ENCODE results near the gene CELF1.

The CELF1 gene

DNA sequence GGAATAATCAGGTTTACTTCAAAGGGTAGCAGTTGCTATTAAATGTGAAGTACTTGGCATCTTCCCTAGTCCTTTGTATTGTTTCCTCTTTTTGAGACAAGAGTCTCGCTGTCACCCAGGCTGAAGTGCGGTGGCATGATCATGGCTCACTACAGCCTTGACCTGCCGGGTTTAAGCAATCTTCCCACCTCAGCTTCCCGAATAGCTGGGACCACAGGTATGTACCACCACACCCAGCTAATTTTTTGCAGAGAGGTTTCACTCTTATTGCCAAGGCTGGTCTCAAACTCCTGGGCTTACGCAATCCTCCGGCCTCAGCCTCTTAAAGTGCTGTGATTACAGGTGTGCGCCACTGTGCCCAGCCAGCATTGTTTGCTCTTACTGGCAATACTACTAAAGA is 67.8 kb downstream of the CELF1 start:
- DNase-seq (ENCODE audit: low spot score) = no peak

DNA sequence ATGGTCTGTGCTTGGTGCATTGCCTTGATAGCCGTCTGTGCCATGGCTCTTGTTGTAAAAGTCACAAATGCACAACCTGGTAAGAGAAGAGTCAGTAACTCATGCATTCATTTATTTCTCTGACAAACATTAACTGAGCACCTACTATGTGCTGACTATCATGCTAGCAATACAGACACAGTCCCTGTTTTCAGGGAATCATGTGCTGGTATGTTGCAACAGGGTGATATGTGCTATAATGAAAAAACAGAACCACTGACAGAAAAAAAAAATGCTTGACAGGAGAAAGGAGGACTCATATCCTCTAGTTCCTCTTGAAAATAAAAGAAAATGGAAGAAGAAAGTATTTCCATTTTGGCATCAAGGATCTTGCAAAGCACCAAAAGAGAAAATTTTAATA is 69.5 kb downstream of the CELF1 start:
- no peak for DNase-seq (ENCODE audit: low spot score)

DNA sequence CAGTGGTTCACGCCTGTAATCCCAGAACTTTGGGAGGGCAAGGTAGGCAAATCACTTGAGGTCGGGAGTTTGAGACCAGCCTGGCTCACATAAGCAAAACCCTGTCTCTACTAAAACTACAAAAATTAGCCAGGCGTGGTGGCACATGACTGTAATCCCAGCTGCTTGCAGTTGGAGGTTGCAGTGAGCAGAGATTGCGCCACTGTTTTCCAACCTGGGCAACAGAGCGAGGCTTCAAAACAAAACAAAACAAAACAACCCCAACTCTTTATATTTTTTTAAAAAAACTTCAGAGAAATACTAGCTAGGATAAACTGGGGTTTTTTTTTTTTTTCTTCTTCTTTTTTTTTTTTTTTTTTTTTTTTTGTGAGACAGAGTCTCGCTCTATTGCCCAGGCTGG is 72.2 kb downstream of the CELF1 start:
- no peak for DNase-seq (ENCODE audit: low spot score)

DNA sequence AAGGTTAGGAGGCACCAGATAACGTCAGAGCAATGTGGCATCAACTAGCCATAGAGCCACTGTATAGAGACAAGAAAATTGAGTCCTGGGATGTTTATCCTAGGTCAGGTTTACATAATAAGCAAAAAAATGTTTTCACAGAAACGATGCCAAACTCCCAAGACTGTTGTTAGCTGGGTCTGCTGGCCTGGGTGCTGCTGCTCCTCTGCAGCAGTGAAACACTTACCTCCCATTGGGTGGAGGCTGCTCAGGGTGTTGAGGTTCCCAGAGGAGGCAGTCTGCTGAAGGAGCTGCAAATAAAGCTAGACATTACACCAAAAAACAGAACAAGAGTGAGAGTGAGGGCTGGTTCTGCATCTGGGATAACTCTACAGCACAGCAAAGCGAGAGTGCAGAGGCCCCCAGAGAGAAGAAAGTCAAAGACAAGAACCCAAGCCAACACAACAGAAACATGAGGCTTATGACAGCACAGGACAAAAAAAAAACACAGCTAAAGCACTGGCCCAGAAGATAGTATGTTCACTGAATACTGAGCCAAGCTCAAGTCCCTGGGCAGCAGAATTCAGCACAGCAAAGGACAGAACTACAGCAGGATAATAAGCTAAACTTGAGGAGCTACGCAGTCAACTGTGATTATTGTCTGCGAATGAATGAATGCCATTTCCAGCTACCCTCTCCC is 74.1 kb downstream of the CELF1 start:
- DNase-seq (ENCODE audit: low spot score) = no peak

DNA sequence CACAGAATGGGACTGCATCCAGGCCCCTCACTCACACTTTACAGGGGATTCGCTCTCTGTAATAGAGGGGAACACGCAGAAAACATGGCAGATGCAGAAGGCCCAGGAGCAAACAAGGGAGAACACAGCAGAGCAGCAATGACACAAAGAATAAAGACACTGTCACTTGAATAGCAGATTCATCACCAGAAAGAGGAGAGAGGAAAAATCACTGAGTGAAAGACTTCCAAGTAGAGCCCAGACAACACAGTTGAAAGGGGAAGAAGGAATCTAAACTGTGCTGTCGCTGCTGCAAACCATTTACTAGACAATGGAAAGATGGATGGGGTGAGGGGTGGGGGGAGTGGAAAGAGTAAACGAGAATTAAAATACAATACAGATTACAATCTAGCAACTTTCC is 75.2 kb downstream of the CELF1 start:
- no peak for DNase-seq (ENCODE audit: low spot score)

DNA sequence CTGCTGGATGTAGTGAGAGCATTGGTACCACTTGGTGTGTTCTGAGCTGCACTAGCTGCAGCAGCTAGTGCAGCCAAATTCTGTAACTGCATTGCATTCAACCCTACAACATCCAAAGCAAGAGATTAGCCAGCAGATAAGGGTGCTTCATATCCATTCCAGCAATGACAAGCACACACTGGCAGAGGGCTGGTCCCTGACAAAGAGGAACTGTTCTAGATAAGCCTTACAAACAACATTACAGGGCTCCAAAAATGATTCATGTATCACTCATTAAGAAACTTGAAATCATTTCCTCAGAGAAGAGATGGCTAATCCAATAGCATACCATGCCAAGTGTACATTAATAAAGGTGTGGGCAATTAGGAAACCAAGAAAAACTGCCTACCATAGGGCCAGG is 75.6 kb downstream of the CELF1 start:
- DNase-seq (ENCODE audit: low spot score) = peak; percentile 17

DNA sequence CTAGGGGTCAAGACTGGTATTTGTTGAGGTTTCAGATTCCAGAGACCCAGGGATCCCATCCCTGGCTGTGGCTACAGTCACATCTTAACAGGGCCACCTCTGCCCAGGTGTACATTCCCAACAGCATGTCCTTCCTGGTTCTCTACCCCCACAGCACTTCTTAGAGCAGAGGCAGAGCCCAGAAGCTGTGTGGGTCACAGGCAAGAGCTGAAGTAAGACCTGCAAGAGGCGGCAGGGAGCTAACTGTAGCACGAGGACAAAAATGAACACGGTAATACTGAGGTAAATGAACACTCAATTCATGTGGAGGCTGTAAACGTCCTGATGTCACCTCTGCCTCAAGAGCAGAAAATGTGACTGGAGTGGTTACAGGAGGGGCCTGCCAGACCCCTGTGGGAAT is 82.3 kb downstream of the CELF1 start:
- DNase-seq (ENCODE audit: low spot score) = no peak

DNA sequence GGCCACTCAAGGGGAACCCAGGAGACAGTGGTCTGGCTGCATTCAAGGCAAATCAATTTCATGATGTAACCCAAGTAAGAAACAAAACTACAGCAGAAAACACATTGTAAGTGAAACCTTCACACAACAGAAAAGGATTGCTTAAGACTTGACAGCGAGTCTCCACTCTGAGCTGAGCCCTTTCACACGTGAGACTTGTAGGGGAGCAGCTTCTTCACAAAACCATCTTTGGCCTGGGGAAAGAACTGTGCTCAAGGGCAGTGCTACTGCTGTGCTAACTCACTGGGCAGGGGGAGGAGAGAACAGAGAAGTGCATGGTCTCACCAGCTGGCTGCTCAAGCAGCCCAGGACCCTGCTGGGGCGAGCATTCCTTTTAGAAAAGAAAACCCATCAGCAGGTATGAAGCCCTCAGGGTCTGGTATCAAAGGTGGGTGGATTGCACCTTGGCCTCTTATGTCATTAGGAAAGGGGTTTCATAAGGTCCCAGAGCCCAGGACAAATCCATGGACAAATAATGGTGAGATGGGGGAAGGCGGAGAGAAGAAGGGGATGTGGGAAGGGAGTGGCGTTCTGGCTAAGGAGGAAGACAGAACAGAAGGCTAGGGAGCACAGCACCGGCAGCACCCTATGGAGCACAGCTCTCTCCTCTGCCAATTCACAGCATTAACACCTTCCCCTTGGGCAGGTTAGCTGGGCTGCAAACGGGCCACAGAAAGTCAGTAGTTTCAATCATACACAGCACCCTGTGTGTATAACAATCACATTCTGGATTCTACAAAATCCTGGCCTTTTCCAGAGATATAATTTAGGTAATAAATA is 83.4 kb downstream of the CELF1 start:
- DNase-seq (ENCODE audit: low spot score) = no peak

DNA sequence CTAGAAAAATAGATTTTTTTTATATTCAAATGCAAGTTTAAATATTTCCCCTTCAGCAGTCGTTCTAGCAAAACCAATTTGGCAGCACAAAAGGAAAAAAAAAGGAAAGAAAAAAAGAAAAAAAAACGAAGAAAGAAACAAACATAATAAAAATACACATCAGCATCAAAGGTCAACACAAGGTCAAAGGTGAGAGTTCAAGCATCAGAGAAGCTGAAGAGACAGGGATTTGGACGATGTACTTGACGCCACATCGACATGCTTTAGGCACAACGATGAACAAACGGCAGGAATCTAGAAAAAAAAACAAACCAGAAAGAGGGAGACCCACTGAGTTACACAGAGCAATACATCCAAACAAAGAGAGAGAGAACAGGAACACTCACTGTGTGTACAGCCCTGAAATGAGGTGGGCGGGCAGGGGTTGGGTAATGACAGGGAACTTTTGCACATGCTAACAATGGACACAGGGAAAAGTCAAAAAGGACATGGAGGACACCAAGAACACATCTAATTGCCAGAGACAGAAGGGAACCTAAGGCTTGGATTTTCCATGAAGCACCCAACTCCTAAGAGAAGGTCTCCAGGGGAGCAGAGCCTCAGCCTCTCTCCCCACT is 84.2 kb downstream of the CELF1 start:
- no peak for DNase-seq (ENCODE audit: low spot score)

DNA sequence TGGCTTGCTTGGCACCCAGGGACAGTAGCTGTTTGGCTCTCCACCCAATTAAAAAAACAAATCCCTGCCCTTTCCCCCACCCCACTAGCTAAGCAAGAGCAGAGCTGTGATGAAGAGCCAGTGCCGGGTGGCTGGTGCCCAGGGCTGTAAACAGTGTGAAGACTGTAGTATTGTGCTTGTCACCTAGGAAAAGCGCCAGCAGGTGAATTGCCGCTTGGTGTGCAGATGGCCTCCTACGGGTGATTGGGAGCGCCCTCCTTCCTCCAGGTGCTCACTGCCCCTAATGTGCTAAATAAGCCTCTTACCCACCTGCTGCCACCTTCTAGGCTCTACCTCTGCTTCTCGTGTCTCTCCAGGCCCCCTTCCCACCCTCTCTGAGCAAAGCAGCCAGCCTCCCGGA is 85.6 kb downstream of the CELF1 start:
- DNase-seq (ENCODE audit: low spot score) = no peak

DNA sequence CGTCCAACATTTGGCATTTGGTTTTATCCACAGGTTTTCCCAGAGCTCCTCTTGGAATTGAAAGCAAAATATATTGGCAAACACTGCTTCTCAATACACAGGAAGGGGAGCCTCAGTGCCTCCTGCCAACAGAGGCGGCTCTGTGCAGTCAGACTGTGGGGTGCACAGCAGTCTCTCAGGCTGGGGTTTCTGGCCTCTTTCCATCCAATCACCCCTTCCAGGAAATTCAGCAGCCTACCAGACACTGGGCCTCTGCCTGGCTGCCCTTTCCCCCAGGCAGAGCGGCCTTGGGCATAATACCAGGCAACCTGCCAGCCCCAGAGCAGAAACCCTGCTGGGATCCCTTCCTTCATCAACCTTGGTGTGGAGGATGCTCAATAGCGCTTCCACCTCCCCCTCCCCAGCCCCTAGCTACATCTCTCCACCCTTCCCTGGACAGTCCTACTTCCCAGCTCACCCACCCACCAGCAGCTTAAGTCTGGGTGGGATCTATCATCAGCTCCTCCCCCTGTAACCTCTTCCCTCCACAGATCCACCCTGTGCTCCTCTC is 86.2 kb downstream of the CELF1 start:
- peak; percentile 40 for DNase-seq (ENCODE audit: low spot score)

DNA sequence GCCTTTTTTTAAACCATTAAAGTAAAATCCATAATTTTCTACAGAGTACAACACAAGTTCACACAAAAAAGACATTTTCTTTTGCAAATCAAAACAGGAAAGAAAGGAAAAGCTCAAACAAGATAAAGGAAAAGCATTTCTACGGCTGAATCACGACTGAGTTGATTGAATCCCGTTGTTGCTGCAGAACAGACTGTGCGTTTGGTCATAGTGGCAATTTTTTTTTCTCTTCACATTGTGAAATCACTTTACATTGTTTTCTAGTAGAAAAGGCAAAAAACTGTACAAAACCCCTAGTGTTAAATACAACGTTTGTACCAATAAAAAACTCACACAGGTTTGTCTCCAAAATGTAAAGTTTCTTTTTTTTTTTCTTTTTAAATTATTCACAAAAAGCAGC is 86.7 kb downstream of the CELF1 start:
- DNase-seq (ENCODE audit: low spot score) = peak; percentile 50

DNA sequence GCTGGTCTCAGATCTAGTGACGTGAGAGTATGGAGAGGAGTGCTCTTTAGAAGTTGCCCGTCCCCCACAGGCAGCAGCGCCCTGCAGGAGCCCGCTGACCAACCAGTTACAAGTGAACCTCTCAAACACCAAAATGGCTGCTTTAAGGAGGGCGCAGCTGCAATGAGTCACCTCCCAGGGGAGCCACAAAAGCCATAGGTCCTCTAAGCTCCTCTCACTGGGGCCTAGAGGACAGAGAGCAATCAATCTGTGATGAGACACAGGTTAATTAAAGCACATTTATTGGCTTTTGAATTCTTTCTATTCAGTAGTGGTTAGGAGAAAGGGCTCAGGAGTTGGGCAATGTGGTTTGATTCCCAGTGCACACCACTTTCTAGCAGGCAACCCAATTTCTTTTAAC is 88.4 kb downstream of the CELF1 start:
- no peak for DNase-seq (ENCODE audit: low spot score)

DNA sequence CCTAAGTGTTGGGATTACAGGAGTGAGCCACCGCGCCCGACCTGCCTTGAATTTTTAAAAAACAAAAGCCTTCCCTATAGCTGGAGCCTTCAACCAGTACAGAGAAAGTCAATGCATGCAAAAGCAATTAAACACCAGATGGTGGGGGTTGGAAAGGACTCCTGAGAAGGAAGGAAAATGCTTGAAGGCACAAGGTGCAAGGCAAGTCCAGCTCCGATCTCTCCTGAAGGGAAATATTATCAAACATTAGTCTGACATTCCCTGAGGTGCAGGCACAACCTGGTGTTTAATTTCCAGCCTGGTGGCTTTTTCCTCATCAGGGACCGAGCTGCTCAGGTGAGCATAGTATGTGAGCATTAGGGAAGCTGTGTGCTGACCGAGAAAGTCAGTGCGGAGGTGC is 91.1 kb downstream of the CELF1 start:
- no peak for DNase-seq (ENCODE audit: low spot score)

DNA sequence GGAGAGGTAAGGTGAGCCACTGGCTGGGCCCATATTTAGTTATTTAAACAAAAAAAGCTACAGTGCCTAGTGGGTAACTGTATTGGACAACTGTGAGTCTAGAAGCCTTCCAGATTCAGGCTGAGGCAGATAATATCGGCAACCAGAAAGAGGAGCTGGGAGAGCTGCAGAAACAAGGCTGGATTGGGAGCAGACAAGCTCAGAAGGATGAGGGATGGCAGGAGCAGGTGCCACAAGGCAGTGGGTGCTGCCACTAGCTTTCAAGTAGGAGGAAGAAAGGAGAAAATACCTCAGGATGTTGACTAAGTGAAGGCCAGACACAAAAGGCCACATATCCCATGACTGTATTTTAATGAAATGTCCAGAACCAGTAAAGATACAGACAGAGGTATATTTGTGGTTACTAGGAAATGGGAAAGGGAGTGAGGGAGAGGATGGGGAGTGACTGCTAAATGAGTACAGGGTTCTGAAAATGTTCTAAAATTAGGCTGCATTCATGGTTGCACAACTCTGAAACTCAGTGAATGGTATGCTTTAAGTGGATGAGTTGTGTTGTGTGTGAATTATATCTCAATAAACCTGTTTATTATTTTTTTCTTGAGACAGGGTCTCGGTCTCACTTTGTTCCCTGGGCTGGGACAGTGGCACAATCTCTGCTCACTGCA is 92.2 kb downstream of the CELF1 start:
- DNase-seq (ENCODE audit: low spot score) = no peak

DNA sequence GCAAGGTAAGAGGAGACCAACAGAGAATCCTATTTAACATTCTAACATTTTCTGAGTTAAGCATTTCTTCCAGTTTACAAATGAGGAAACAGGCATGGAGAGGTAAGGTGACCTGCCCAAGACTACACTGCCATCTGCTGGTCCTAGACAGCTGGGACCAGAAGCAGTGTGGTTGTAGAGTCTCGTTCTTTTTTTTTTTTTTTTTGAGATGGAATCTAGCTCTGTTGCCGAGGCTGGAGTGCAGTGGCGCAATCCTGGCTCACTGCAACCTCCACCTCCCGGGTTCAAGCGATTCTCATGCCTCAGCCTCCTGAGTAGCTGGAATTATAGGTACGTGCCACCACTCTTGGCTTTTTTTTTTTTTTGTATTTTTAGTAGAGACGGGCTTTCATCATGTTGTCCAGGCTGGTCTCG is 98.7 kb downstream of the CELF1 start:
- peak; percentile 86 for DNase-seq (ENCODE audit: low spot score)

DNA sequence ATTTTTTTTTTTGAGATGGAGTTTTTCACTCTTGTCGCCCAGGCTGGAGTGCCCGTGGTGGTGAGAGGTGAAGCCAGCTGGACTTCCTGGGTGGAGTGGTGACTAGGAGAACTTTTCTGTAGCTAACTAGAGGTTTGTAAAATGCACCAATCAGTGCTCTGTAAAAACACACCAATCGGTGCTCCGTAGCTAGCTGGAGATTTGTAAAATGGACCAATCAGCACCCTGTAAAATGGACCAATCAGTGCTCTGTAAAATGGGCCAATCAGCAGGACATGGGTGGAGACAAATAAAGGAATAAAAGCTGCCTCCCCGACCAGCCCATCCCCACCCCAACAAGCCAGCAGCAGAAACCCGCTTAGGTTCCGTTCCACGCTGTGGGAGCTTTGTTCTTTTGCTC is 99.6 kb downstream of the CELF1 start:
- DNase-seq (ENCODE audit: low spot score) = no peak

DNA sequence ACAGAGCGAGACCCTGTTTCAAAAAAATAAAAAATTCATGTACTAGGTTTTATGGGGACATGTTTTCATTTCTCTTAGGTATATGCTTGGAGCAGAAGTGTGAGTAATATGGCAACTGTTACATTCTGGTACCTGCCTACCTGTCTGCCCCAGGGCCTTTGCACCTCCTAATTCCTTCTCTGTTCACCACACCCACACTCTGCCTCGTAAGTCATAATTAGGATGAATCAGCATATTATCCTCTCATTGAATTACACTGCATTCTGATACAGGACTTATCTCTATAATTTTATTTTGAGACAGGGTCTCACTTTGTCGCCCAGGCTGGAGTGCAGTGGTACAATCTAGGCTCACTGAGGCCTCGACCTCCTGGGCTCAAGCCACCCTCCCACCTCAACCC is 100.9 kb downstream of the CELF1 start:
- no peak for DNase-seq (ENCODE audit: low spot score)

DNA sequence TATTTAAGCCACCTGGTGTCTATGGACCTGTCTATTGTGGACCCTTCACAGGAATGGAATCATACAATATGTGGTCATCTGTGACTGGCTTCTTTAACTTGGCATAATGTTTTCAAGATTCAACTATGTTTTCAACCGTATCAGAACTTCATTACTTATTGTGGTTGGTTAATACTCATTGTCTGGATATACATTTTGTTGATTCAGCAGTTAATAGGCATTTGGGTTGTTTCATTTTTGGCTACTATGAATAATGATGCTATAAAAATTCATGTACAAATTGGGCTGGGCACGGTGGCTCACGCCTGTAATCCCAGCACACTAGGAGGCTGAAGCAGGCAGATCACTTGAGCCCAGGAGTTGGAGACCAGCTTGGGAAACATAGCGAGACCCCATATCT is 101.5 kb downstream of the CELF1 start:
- no peak for DNase-seq (ENCODE audit: low spot score)

DNA sequence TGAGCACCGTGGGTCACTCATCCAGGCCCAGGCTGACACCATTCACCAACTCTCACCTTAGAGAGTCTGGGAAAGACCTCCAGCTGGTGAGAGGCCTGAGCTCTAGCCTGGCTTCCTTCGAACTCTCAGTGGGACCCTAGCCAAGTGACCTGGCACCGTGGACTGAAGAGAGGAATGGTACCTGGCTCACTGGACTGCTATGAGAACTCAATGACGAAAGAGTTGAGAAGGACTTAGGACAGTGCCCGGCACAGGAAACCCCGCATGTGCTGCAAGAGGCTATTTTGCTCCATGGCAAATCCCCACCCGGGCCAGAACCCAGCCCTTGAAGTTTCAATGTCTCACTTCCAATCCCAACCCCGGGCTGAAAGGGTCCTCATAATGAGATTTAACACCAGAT is 103.4 kb downstream of the CELF1 start:
- no peak for DNase-seq (ENCODE audit: low spot score)

DNA sequence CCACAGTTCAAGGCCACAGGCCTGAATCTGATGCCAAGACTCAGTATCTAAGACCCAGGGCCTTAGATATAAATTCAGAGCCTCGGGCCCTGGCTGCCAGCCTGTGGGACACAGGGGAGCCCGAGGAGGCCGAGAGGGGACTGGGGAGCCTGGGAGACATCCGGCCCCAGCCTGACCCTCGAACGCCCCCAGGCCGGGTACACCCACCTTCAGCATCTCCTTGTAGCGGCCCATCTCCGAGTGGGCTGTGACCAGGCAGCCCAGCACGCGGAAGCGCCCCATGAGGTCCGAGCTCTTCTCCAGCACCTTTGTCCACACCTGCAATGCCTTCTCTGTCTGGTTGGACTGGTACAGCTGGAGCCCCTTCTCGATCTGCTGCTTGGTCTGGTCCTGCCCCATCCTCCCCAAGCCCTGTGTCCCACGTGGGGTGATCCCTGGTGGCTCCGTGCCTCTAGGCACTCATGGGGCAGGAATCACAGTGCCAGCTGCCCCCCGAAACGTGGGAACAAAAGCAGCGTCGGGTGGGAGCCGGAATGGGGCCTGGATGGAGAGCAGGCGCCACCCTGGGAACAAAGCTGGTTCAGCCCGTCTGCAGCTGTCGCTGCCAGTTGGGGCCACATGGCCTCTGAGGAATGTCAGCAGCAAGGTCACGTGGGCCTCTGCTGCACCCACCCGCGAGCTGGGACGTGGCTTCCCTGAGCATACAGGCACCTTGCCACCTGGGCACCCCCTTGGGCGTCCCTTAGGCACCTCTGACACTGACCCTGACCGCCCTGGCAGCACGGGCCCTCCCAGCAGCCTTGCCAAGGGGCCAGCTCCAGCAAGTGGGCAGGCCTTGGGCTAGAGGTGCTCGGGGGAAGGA is 104.1 kb downstream of the CELF1 start, which contains the start of gene RAPSN:
Gene RAPSN (minus strand): TSS at position 571 of the 862 bp plus-strand sequence. CDS start 172 bp downstream, at position 399.
- DNase-seq (ENCODE audit: low spot score) = no peak
